ENCODE measurements around the gene SLC26A8. TPM values are rescaled to one million over a fixed set of nuclear protein-coding genes. Genes with fewer than 3 reads are reported as not detected.

Gene SLC26A8
- total RNA-seq, 1 donor from 2014 or later = not detected

Other genes starting within 250 kb of the SLC26A8 start
- gene CLPSL2, start 248.0 kb downstream of the SLC26A8 start, total RNA-seq = not detected in 2 replicates
- not detected in 2 replicates for gene CLPSL1, start 243.6 kb downstream of the SLC26A8 start, total RNA-seq
- gene CLPS, start 227.3 kb downstream of the SLC26A8 start, total RNA-seq = not detected in 2 replicates
- gene LHFPL5, start 219.3 kb downstream of the SLC26A8 start, total RNA-seq = not detected in 2 replicates
- gene SRPK1, start 103.5 kb downstream of the SLC26A8 start, total RNA-seq = 82.0 and 93.4 TPM in 2 replicates
- 62.9 and 64.9 TPM in 2 replicates for gene MAPK14, start 3.2 kb upstream of the SLC26A8 start, total RNA-seq
- gene MAPK13, start 105.9 kb upstream of the SLC26A8 start, total RNA-seq = 26.6 and 28.8 TPM in 2 replicates
- 23.3 and 23.8 TPM in 2 replicates for gene BRPF3, start 172.1 kb upstream of the SLC26A8 start, total RNA-seq
- gene PNPLA1, start 245.4 kb upstream of the SLC26A8 start, total RNA-seq = not detected in 2 replicates